22Rv1 (cell line): ENCODE results near the gene EAPP.
"Not testable (repeated sequence)": the region's sequence is repeated elsewhere in the genome, so short reads cannot be mapped to it uniquely, and the experiment has no call there.

Experiments
- ZFX ChIP-seq: fragments of 450-650 bp; IDR thresholded peaks from 2 replicates; pipeline ENCODE4 v1.6.1; 2017; ENCODE audit warnings: antibody characterized with exemption, borderline replicate concordance
- TF ChIP-seq, protein P1 (sequence below): fragments of 450-650 bp; IDR thresholded peaks from 2 replicates; pipeline ENCODE4 v1.5.1; 2017; ENCODE audit warnings: mild to moderate bottlenecking

DNA sequence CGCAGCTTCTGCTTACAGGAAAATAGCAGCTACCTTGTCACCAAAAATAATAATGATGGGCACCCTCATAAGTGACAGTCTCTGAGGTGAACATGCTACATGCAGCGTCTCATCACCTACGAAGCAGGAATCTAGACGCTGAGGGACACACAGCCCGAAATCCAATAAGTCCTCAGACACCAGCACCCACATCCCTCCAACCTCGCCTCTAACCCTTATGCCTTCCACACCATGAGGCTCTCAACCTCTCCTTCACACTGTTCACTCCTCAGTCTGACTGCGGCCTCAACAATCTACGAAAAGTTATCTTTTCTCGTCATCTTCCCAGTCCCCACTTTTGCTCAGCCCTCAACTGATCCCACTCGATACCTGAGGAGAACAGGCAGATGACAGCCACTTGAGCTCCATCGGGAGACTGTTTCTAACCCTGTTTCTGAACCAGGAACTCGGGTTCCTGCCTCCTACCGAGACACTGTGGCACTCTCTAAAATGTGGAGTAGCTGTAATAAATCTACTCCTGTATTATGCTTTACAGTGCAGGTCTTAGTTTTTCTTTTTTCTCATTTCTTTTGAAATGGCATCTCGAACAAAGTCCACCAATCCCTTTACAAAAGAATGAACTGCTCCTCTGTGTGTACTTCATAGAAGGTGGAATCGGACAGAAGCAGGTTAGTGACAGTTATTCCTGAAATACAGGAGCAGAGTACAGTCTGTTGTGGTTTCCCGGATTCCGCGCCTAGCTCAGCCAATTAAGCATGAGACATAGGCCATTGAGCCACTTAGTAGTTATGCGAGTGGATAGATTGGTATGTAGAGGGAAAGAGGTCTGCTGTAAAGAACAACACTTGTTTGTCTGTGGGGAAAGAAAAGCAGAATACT, 919 bp upstream of the EAPP start:
- TF ChIP-seq, protein P1, sequence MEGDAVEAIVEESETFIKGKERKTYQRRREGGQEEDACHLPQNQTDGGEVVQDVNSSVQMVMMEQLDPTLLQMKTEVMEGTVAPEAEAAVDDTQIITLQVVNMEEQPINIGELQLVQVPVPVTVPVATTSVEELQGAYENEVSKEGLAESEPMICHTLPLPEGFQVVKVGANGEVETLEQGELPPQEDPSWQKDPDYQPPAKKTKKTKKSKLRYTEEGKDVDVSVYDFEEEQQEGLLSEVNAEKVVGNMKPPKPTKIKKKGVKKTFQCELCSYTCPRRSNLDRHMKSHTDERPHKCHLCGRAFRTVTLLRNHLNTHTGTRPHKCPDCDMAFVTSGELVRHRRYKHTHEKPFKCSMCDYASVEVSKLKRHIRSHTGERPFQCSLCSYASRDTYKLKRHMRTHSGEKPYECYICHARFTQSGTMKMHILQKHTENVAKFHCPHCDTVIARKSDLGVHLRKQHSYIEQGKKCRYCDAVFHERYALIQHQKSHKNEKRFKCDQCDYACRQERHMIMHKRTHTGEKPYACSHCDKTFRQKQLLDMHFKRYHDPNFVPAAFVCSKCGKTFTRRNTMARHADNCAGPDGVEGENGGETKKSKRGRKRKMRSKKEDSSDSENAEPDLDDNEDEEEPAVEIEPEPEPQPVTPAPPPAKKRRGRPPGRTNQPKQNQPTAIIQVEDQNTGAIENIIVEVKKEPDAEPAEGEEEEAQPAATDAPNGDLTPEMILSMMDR, result not testable (repeated sequence)
- TF ChIP-seq ZFX, result not testable (repeated sequence)
